ENCODE data around the gene LDB2.

DNA sequence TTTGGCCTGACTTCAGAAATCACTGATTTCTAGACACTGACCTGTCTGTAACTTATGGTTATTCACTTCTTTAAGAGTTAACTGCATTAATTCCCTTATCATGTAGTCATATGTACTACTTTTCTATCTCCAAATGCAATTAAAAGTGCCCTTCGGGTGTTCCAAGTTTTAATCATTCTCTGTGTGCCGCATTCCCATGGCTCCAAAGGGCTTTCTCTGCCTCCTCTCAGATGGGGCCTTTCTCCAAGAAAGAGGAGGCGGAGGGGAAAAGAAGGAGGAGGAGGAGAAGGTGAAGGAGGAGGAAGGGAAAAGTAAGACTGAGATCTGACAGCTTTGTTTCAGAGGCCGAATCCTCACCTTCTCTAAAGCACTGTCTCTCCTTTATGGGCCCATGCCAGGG, 325.8 kb downstream of the LDB2 start:
- no peak for TF ChIP-seq CTCF (IDR thresholded peaks at IDR 0.05; ENCODE audit: low read length)
- no peak for TF ChIP-seq EZH2 (IDR thresholded peaks at IDR 0.05; ENCODE audit: borderline replicate concordance, low read length)

Data from OCI-LY1 (cell line).